SK-N-SH treated with all-trans-retinoic acid at 6 μM for 48 hours (cell line): Measurements from ENCODE around the gene RNF103.

Experiments used
- ARNTL ChIP-seq: fragments of 450-650 bp; formaldehyde crosslinking; IDR thresholded peaks from 2 replicates; pipeline ENCODE4 v1.5.0; 2020; ENCODE audit warnings: low read depth, mild to moderate bottlenecking, moderate library complexity, borderline replicate concordance
- BACH2 ChIP-seq: fragments of 250-450 bp; sonication (Bioruptor Pico); IDR thresholded peaks from 2 replicates; pipeline ENCODE4 v1.9.0; 2021; ENCODE audit warnings: mild to moderate bottlenecking, borderline replicate concordance
- CREB5 ChIP-seq: fragments of 250-450 bp; sonication (Bioruptor Pico); IDR thresholded peaks from 2 replicates; pipeline ENCODE4 v1.5.1; 2020; ENCODE audit warnings: low read depth, mild to moderate bottlenecking, moderate library complexity
- CSRNP3 ChIP-seq: fragments of 250-450 bp; sonication (Bioruptor Pico); IDR thresholded peaks from 2 replicates; pipeline ENCODE4 v1.5.1; 2021; ENCODE audit warnings: mild to moderate bottlenecking, moderate library complexity
- PATZ1 ChIP-seq: fragments of 250-450 bp; sonication (Bioruptor Pico); IDR thresholded peaks from 2 replicates; pipeline ENCODE4 v1.8.0; 2020; ENCODE audit warnings: mild to moderate bottlenecking, moderate library complexity, borderline replicate concordance
- RARB ChIP-seq: fragments of 250-450 bp; sonication (Bioruptor Pico); IDR thresholded peaks from 2 replicates; pipeline ENCODE4 v1.8.0; 2021; ENCODE audit warnings: mild to moderate bottlenecking, moderate library complexity
- ZFP3 ChIP-seq: fragments of 250-450 bp; sonication (Bioruptor Pico); IDR thresholded peaks from 2 replicates; pipeline ENCODE4 v1.5.0; 2020; ENCODE audit warnings: mild to moderate bottlenecking, moderate library complexity
- ZNF8 ChIP-seq: fragments of 450-650 bp; formaldehyde crosslinking; IDR thresholded peaks from 2 replicates; pipeline ENCODE4 v1.5.0; 2020; ENCODE audit warnings: mild to moderate bottlenecking, moderate library complexity

DNA sequence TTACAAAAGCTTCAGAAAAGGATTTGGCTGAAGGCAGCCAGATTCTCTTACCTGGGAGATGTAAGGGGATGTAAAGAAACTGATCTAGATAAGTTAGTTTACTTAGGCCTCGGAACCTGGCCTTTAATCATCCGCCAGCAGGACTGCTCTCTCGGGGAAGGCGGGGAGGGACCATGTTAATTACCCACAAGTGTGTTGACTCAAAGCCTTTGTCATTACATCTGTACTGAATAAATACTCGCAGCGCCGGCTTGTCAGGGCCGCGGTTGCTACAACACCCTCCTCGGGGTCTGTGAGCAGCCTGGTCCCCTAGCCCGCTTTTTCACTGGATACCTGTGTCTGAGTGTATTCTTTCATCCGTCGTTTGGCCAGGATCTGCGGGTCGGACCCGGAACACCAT lies 67.2 kb downstream of the RNF103 start:
- TF ChIP-seq ZNF8 (CRISPR knock-in tag) = no peak
- no peak for TF ChIP-seq PATZ1 (CRISPR knock-in tag)
- no peak for TF ChIP-seq CREB5 (CRISPR knock-in tag)
- TF ChIP-seq ZFP3 (CRISPR knock-in tag) = no peak
- TF ChIP-seq ARNTL (CRISPR knock-in tag) = no peak
- no peak for TF ChIP-seq CSRNP3 (CRISPR knock-in tag)
- TF ChIP-seq BACH2 (CRISPR knock-in tag) = no peak
- no peak for TF ChIP-seq RARB (CRISPR knock-in tag)
